GM12878 (cell line): ENCODE results near the gene TCOF1. TPM values are rescaled to one million over a fixed set of nuclear protein-coding genes. Genes with fewer than 3 reads are reported as not detected.

Source experiments
- ATAC-seq: fragments of 200-7000 bp; cut with Tn5 transposase; 3 replicates; pipeline ENCODE4 v1.9.1; 2020; ENCODE audit warnings: mild to moderate bottlenecking, moderate library complexity
- BruUV-seq: library from RNA; stranded (reverse); fragments of 400-500 nt; replicated peaks from 2 replicates; lab custom pipeline; 2021; lab: Mats Ljungman, UMichigan
- CTCF ChIA-PET: fragments of 300-600 bp; sonication (Branson Sonifier 250); formaldehyde crosslinking; extraction: SDS; loops from one replicate; lab custom pipeline; 2021; ENCODE audit warnings: inconsistent platforms; lab: Yijun Ruan, JAX
- POLR2A ChIA-PET: fragments of 350-600 bp; formaldehyde crosslinking; extraction: SDS; loops from one replicate; lab custom pipeline; 2021; ENCODE audit warnings: inconsistent platforms; lab: Charles Lee
- RAD21 ChIA-PET: fragments of 300-600 bp; sonication (Branson Sonifier 250); formaldehyde crosslinking; loops from one replicate; lab custom pipeline; 2023; ENCODE audit warnings: antibody characterized with exemption; ENCODE audit not compliant: unreplicated experiment; lab: Charles Lee
- SMC1A ChIA-PET: fragments of 300-600 bp; sonication (Branson Sonifier 250); formaldehyde crosslinking; loops from one replicate; lab custom pipeline; 2023; ENCODE audit not compliant: unreplicated experiment, uncharacterized antibody; lab: Charles Lee
- DNase-seq: peaks from one replicate; pipeline ENCODE4 v3.0.0-alpha.2; 2011; ENCODE audit warnings: low read depth, low spot score
- FAIRE-seq: peaks from 3 replicates; lab custom pipeline; 2011; peaks lifted over from hg19 to GRCh38; lab: Jason Lieb, UNC
- H2AFZ ChIP-seq: 2 replicates; pipeline ENCODE4 v1.6.0; 2011; ENCODE audit warnings: low read depth, low read length, control low read depth; ENCODE audit not compliant: control insufficient read depth
- H3K27ac ChIP-seq: 2 replicates; pipeline ENCODE4 v1.5.1; 2011; ENCODE audit warnings: control low read depth; ENCODE audit not compliant: control insufficient read depth, insufficient read depth
- H3K27me3 ChIP-seq, 2 experiments: replicated peaks in 1 of 2; 2 replicates each; pipeline versions ENCODE4 v1.6.0 to v1.6.1; 2011; ENCODE audit warnings: low read length in 1 of 2; ENCODE audit not compliant: control insufficient read depth in 2 of 2, insufficient read depth in 2 of 2
- H3K36me3 ChIP-seq, 2 experiments: 2 replicates each; pipeline ENCODE4 v1.5.1; 2011; ENCODE audit warnings: low read length in 1 of 2; ENCODE audit not compliant: control insufficient read depth in 2 of 2, insufficient read depth in 2 of 2
- H3K4me1 ChIP-seq: 2 replicates; pipeline ENCODE4 v1.6.1; 2011; ENCODE audit warnings: mild to moderate bottlenecking, low read length, moderate library complexity, mixed read lengths; ENCODE audit not compliant: control insufficient read depth, insufficient read depth
- H3K4me2 ChIP-seq: 2 replicates; pipeline ENCODE4 v1.6.0; 2011; ENCODE audit warnings: control low read depth; ENCODE audit not compliant: control insufficient read depth, insufficient read depth
- H3K4me3 ChIP-seq: fragments of 200-600 bp; sonication (generic); 2 replicates; pipeline ENCODE4 v1.5.1; 2016
- H3K79me2 ChIP-seq: 2 replicates; pipeline ENCODE4 v1.6.0; 2011; ENCODE audit warnings: low read length; ENCODE audit not compliant: control insufficient read depth, insufficient read depth
- H3K9ac ChIP-seq: 2 replicates; pipeline ENCODE4 v1.8.0; 2011; ENCODE audit warnings: low read length, control low read depth, mixed read lengths; ENCODE audit not compliant: control insufficient read depth, insufficient read depth
- H3K9me3 ChIP-seq: replicated peaks from 3 replicates; pipeline ENCODE4 v1.5.1; 2011; ENCODE audit warnings: mild to moderate bottlenecking, low read length; ENCODE audit not compliant: control insufficient read depth, insufficient read depth
- H4K20me1 ChIP-seq: 2 replicates; pipeline ENCODE4 v1.6.0; 2011; ENCODE audit not compliant: control insufficient read depth, insufficient read depth
- POLR2A ChIP-seq: IDR thresholded peaks from 2 replicates; pipeline ENCODE4 v1.6.1; 2011; ENCODE audit warnings: low read depth, mild to moderate bottlenecking, low read length
- POLR2AphosphoS5 ChIP-seq: IDR thresholded peaks from 2 replicates; pipeline ENCODE4 v1.6.1; 2011; ENCODE audit warnings: mild to moderate bottlenecking, low read length, inconsistent platforms
- SUZ12 ChIP-seq: fragments of 200-600 bp; sonication (generic); IDR thresholded peaks from one replicate; pipeline ENCODE4 v1.6.1; 2018; ENCODE audit warnings: antibody characterized with exemption, mild to moderate bottlenecking; ENCODE audit not compliant: unreplicated experiment
- TBL1XR1 ChIP-seq: IDR thresholded peaks from 2 replicates; pipeline ENCODE4 v1.6.1; 2012; ENCODE audit warnings: low read depth, low read length, improper control_type of control experiment
- WGBS: methylation state at CpG from one replicate; pipeline ENCODE4 v1.1.6; 2016; ENCODE audit warnings: low lambda C conversion rate; ENCODE audit not compliant: insufficient replicate concordance, insufficient coverage; ENCODE audit errors: missing lambda C conversion rate; 5-methylcytosine and 5-hydroxymethylcytosine counted together
- in situ Hi-C: fragments of 300-500 bp; cut with MboI; formaldehyde crosslinking; loops from 9 replicates; pipeline ENCODE4 v1.14.3; 2018; ENCODE audit warnings: mixed read lengths
- intact Hi-C: fragments of 100-400 bp; cut with micrococcal nuclease; formaldehyde crosslinking; loops from one replicate; pipeline ENCODE4 v1.14.2; 2022; ENCODE audit not compliant: unreplicated experiment
- polyA plus RNA-seq, 11 experiments: library from polyadenylated mRNA; depleted of rRNA in 4 of 11; unstranded in 6 of 11; stranded (reverse) in 5 of 11; fragments of >200 nt; fragmentation: Nextera tagmentation in 4 of 11; fragmentation: Illumina TruSeq in 1 of 11; extraction: Ambion mirVana in 4 of 11; extraction: Trizol in 1 of 11; gene quantifications; 1 replicate in 1 of 11; 2 replicates in 10 of 11; pipeline versions ENCODE4 v1.2.1 to v1.2.3, GENCODE V29; 2011 to 2016; ENCODE audit warnings: inconsistent platforms in 2 of 11, missing spikeins in 2 of 11, low read depth in 1 of 11
- total RNA-seq, 4 experiments: library from RNA; depleted of rRNA in 3 of 4; stranded (reverse); fragments of >200 nt in 3 of 4; fragmentation: Illumina TruSeq in 1 of 4; extraction: Trizol in 1 of 4; gene quantifications; 2 replicates each; pipeline versions ENCODE4 v1.2.1 to v1.2.3, GENCODE V29; 2013 to 2021
- TF ChIP-seq, protein P1 (sequence below): fragments of 450-650 bp; IDR thresholded peaks from 2 replicates; pipeline ENCODE4 v1.6.1; 2016; ENCODE audit warnings: mild to moderate bottlenecking
- TF ChIP-seq, protein P2 (sequence below): IDR thresholded peaks from 2 replicates; pipeline ENCODE4 v1.6.1; 2012; ENCODE audit warnings: low read depth, low read length, improper control_type of control experiment

Gene TCOF1
- total and polyA plus RNA-seq, 10 of the 15 experiments (the other 5 are each of a cell fraction or from before 2014, with no cell fraction given), result 8.7 to 83.9 (median 38.9) TPM

DNA sequence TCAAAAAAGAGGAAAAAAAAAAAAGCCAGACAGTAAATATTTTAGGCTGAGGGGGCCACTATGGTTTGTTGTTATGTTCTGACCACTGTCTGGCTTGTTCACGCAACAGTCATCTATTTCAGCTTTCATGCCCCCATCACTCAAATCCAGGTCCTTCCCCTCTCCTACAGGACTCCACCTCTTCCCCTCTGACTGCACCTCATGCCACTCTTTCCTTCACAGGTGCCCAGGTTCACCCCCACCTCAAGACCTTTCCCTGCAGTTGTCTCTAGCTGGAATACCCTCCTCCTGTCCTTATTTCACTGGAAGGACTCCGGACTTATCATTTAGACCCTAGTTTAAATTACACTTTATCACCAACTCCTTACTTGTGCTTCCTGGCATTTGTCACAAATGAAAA, 88.6 kb downstream of the TCOF1 start:
- BruUV-seq, result no TSS peak
- no peak for FAIRE-seq
- peaks cover 2% of the 10 kb centered on the region; the same call in 1 of the 2 replicates for H3K4me1 ChIP-seq
- H3K27me3 ChIP-seq, result no peaks in the 10 kb centered on the region
- intact Hi-C loops (no loop called here), in situ Hi-C loops (no loop called here)
- peak overlapping the region; percentile 79 for H3K4me2 ChIP-seq
- H3K36me3 ChIP-seq, result peaks cover 30 to 40% of the 10 kb centered on the region in 2 experiments
- SMC1A ChIA-PET, result interaction anchor here (1.0 to 1.1 kb wide), 2 partner anchors 47 to 48 kb away, joined by 3 to 4 read pairs; no protein-coding TSS in a partner anchor
- RAD21 ChIA-PET, result interaction anchor here (0.7 kb wide), 1 partner anchor 449 kb away, joined by 3 read pairs; no protein-coding TSS in a partner anchor
- no peaks in the 10 kb centered on the region for H3K9me3 ChIP-seq
- ATAC-seq, result no peak
- H2AFZ ChIP-seq, result no peak overlapping the region
- POLR2A ChIA-PET, result interaction anchor here (0.8 to 1.4 kb wide), 4 partner anchors 26 to 209 kb away, joined by 3 to 4 read pairs (median 4); no protein-coding TSS in a partner anchor
- WGBS, result 96% methylated on average over 2 of the region's 2 CpGs
- no peak for DNase-seq
- peak overlapping the region; percentile 1; the same call in 1 of the 2 replicates for H3K4me3 ChIP-seq
- peaks cover 41% of the 10 kb centered on the region for H3K79me2 ChIP-seq
- CTCF ChIA-PET, result interaction anchor here (2.9 to 3.3 kb wide), 2 partner anchors 9 to 48 kb away, joined by 12 to 17 read pairs; no protein-coding TSS in a partner anchor
- TF ChIP-seq POLR2AphosphoS5 (peak; percentile 39; the same call in 1 of the 2 replicates), SUZ12 (no peak)
- TF ChIP-seq, protein P1, sequence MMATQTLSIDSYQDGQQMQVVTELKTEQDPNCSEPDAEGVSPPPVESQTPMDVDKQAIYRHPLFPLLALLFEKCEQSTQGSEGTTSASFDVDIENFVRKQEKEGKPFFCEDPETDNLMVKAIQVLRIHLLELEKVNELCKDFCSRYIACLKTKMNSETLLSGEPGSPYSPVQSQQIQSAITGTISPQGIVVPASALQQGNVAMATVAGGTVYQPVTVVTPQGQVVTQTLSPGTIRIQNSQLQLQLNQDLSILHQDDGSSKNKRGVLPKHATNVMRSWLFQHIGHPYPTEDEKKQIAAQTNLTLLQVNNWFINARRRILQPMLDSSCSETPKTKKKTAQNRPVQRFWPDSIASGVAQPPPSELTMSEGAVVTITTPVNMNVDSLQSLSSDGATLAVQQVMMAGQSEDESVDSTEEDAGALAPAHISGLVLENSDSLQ, result peak; percentile 28; the same call in 1 of the 2 replicates
- H3K9ac ChIP-seq, result no peak overlapping the region
- peaks cover 7% of the 10 kb centered on the region for H4K20me1 ChIP-seq
- H3K27ac ChIP-seq, result no peak overlapping the region

DNA sequence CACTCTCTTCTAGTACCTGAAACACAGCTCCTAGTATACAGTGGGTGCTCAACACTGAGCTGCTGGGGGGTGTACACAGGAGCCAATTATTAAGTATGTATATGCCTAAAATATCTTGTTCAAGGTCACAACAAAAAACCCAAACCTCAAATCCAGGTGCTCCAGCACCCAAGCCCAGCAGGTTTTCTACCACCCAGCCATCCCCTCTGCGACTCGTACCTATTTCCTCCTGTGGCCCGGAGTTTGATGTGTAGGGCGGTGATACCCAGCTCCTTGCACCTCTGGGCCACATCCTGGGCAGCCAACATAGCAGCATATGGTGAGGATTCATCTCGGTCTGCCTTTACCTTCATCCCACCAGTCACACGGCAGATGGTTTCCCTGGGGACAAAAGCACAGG, 89.1 kb downstream of the TCOF1 start:
- intact Hi-C loops, result no loop called here
- ATAC-seq (no peak), DNase-seq (no peak), FAIRE-seq (no peak)
- H4K20me1 ChIP-seq, result peaks cover 7% of the 10 kb centered on the region
- peaks cover 2% of the 10 kb centered on the region; the same call in 1 of the 2 replicates for H3K4me1 ChIP-seq
- no peaks in the 10 kb centered on the region for H3K9me3 ChIP-seq
- ChIA-PET CTCF (interaction anchor here (0.6 to 3.3 kb wide), 3 partner anchors 10 to 441 kb away, joined by 3 to 17 read pairs (median 12); no protein-coding TSS in a partner anchor), RAD21 (interaction anchor here (1.0 kb wide), 1 partner anchor 10 kb away, joined by 3 read pairs; no protein-coding TSS in a partner anchor), POLR2A (interaction anchor here (0.8 to 1.1 kb wide), 3 partner anchors 27 to 85 kb away, joined by 3 to 4 read pairs (median 3); no protein-coding TSS in a partner anchor), SMC1A (interaction anchor here (1.0 to 2.0 kb wide), 3 partner anchors 13 to 49 kb away, joined by 3 to 4 read pairs (median 4); no protein-coding TSS in a partner anchor)
- no TSS peak for BruUV-seq
- H3K27ac ChIP-seq, result no peak overlapping the region
- in situ Hi-C loops, result no loop called here
- 83% methylated on average over 6 of the region's 6 CpGs for WGBS
- H3K79me2 ChIP-seq, result peaks cover 41% of the 10 kb centered on the region
- H3K27me3 ChIP-seq, result no peaks in the 10 kb centered on the region
- peak overlapping the region; percentile 79 for H3K4me2 ChIP-seq
- H3K9ac ChIP-seq, result peak overlapping the region; percentile 10
- no peak overlapping the region for H2AFZ ChIP-seq
- H3K4me3 ChIP-seq, result peak overlapping the region; percentile 1
- H3K36me3 ChIP-seq, result peaks cover 30 to 40% of the 10 kb centered on the region in 2 experiments
- peak; percentile 53 for TF ChIP-seq POLR2A
- TF ChIP-seq, protein P2, sequence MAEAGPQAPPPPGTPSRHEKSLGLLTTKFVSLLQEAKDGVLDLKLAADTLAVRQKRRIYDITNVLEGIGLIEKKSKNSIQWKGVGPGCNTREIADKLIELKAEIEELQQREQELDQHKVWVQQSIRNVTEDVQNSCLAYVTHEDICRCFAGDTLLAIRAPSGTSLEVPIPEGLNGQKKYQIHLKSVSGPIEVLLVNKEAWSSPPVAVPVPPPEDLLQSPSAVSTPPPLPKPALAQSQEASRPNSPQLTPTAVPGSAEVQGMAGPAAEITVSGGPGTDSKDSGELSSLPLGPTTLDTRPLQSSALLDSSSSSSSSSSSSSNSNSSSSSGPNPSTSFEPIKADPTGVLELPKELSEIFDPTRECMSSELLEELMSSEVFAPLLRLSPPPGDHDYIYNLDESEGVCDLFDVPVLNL, result no peak
- TF ChIP-seq TBL1XR1, result no peak
- TF ChIP-seq, all 136 proteins: peak for 1
